SJSA1 (cell line): ENCODE data around the gene CXXC4. TPM values are rescaled to one million over a fixed set of nuclear protein-coding genes. Genes with fewer than 3 reads are reported as not detected.
A peak's percentile ranks its signal among the peaks of the same experiment; 100 is the strongest.

ENCODE experiments used
- DNase-seq, 2 experiments: peaks; one replicate each; pipeline ENCODE4 v3.0.0-alpha.2; 2015 to 2020; ENCODE audit warnings: low spot score in 2 of 2, low read depth in 1 of 2
- H3K27ac ChIP-seq: fragments of 250-450 bp; sonication (Bioruptor Pico); 2 replicates; pipeline ENCODE4 v1.5.1; 2020; ENCODE audit warnings: mild to moderate bottlenecking, moderate library complexity
- H3K27me3 ChIP-seq: fragments of 250-450 bp; sonication (Bioruptor Pico); replicated peaks from 2 replicates; pipeline ENCODE4 v1.5.1; 2020; ENCODE audit warnings: mild to moderate bottlenecking, moderate library complexity
- H3K36me3 ChIP-seq: fragments of 250-450 bp; sonication (Bioruptor Pico); 2 replicates; pipeline ENCODE4 v1.5.1; 2020; ENCODE audit warnings: mild to moderate bottlenecking
- H3K4me1 ChIP-seq: fragments of 250-450 bp; sonication (Bioruptor Pico); replicated peaks from 2 replicates; pipeline ENCODE4 v1.6.1; 2021; ENCODE audit warnings: mild to moderate bottlenecking
- H3K4me3 ChIP-seq: fragments of 250-450 bp; sonication (Bioruptor Pico); 2 replicates; pipeline ENCODE4 v1.5.1; 2020; ENCODE audit warnings: mild to moderate bottlenecking
- H3K9me3 ChIP-seq: fragments of 250-450 bp; sonication (Bioruptor Pico); replicated peaks from 2 replicates; pipeline ENCODE4 v1.5.1; 2020; ENCODE audit warnings: mild to moderate bottlenecking
- total RNA-seq: library from RNA; depleted of rRNA; stranded (reverse); fragments of >200 nt; shearing (Covaris generic); gene quantifications from 2 replicates; pipeline ENCODE4 v1.2.3, GENCODE V29; 2014; rRNA removed

Gene CXXC4
- total RNA-seq: 0.37 and 0.56 TPM in 2 replicates

DNA sequence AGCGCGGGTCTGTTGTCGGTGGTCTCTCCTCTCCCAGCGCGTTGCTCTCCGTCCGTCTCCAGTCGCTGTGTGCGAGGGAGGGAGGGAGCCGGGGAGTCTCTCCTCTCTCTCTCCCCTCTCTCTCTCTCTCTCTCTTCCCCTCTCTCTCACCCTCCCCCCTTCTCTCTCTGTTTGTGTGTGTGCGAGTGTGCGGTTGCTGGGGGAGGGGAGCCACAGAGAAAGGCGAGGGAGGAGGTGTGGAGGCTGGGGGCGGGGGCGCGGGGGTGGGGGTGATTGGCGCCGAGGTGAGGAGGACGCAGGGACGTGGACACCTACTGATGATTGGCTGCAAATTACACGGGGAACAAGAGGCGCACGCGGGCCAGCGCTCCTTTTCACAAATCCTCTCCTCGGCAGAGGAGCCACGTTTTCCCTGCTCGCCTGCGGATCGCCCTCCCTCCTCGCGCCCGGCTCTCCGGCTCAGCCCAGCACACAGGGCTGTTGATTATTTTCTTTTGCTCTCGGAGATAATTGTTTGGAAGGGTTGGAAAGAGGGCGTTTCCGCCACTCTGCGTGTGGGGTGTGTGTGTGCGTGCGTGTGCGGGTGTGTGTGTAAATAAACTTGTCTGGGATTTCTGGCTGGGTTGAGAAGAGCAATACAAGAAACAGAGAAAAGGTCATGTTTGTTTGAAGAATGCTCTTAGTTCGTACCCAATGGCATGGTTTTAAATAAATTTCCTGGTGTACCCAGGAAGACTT is at the start of gene CXXC4:
Gene CXXC4, minus strand, starts transcription at position 73 of the 738 bp plus-strand sequence. CDS start 3,092 bp downstream, outside the sequence.
- Histone ChIP-seq H3K27me3 (peaks cover 12% of the 10 kb centered on the region), H3K36me3 (no peaks in the 10 kb centered on the region), H3K4me3 (peak within 1 kb of the TSS; percentile 36), H3K27ac (no peak within 1 kb of the TSS), H3K4me1 (peaks cover 11% of the 10 kb centered on the region), H3K9me3 (no peaks in the 10 kb centered on the region)
- peak; percentile 59 to 78 for DNase-seq

DNA sequence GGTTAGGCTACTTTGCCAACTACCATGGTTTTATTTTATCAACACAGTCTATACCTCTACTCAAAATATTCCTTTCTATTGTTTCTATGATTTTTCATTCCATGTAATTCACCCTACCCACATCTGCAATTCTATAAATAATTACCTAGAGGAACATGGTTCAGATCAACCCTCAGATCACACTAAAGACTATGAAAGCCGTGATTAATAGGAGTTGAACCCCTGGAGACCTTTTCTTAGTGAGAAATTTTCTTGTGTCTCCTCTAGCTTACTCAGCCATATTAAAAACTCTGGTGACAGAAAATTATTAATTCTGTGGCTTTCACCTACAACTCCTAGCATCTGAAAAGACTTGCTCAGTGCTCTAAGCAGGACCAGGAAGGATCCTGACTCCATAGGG is 38.5 kb upstream of the CXXC4 start:
- DNase-seq: no peak
- Histone ChIP-seq H3K27me3 (no peaks in the 10 kb centered on the region), H3K27ac (no peak overlapping the region), H3K4me1 (no peaks in the 10 kb centered on the region), H3K4me3 (no peak overlapping the region), H3K36me3 (no peaks in the 10 kb centered on the region), H3K9me3 (no peaks in the 10 kb centered on the region)

DNA sequence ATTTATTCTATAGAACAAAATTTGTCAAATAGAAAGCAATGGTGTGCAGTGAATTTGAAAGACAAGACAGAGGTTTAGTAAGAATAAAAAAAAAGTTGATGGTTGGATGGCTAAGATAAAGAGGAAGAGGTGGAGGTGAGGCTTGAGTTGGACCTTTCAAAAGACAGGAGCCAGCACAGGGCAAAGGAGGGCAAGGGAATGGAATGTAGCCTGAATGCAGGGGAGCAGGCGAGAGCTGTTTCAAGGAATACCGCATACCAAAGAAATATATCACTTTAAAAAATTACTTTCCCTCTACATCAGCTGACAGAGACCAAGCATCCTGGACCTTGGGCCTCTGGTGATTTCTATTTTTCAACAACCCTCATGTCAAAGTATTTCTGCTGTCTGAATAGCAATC is 38.0 kb upstream of the CXXC4 start:
- Histone ChIP-seq H3K27ac (no peak overlapping the region), H3K36me3 (no peaks in the 10 kb centered on the region), H3K9me3 (no peaks in the 10 kb centered on the region), H3K27me3 (no peaks in the 10 kb centered on the region), H3K4me3 (no peak overlapping the region), H3K4me1 (no peaks in the 10 kb centered on the region)
- no peak for DNase-seq

DNA sequence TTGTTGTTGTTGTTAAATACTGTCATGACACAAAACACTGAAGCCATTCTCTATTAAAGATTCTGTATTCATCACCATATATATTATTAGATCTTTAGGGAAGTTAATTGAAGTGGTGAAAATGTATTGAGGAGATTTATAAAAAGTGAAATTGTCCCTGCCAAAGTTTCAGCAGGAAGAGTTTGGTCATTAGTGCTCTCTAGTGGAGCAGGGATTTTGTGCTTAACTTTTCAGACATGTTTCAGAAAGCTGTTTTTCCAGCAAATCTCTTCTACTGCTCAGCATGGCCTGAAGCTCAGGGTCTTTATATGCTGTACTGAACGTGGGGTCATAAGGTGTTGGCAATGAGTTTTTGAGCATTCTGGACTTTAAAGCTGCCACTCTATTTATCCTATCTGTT is 36.7 kb upstream of the CXXC4 start:
- no peak overlapping the region for H3K4me3 ChIP-seq
- no peaks in the 10 kb centered on the region for H3K9me3 ChIP-seq
- H3K36me3 ChIP-seq: no peaks in the 10 kb centered on the region
- no peak overlapping the region for H3K27ac ChIP-seq
- H3K4me1 ChIP-seq: no peaks in the 10 kb centered on the region
- DNase-seq: no peak
- H3K27me3 ChIP-seq: no peaks in the 10 kb centered on the region

DNA sequence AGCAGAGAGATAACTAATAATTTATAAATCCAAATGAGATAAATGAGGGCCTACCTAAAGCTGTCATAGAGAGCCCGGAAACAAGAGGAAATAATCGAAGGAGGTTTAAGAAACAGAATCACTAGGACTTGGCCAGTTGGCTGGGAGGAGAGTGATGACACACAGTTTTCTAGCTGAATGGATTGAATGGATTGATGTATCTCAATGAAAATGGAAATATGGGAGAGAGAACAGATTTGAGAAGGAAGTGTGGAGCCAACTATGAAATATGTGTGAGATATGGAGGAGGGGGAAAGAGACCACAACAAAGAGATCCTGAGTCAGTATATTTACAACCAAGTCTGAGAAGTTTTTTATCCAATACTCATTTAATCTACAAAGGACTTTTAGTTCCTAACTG is 35.7 kb upstream of the CXXC4 start:
- H3K27me3 ChIP-seq: no peaks in the 10 kb centered on the region

DNA sequence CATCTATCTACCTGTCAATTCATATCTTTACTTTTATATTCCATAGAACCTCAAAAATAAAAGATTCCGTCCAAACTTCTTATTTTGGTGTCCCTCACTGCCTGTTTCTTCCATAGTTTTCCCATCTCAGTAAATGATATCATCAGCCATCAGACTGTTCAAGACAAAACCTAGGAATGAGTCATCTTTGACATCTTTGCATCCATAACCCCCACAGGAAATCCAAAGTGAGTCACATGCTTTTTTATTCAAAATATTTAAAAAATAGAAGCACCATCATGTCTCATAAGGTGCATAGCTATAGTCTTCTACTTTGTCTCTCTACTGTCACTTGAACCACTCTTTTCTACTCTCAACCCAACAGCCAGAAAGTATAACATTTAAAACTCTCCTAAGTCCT is 29.9 kb upstream of the CXXC4 start:
- DNase-seq: peak in 1 of 2 experiments; percentile 21
- H3K4me3 ChIP-seq: no peak overlapping the region
- no peak overlapping the region for H3K27ac ChIP-seq
- H3K9me3 ChIP-seq: no peaks in the 10 kb centered on the region
- H3K4me1 ChIP-seq: peaks cover 9% of the 10 kb centered on the region
- H3K27me3 ChIP-seq: no peaks in the 10 kb centered on the region
- no peaks in the 10 kb centered on the region for H3K36me3 ChIP-seq

More for the DNA sequence above, 35.7 kb upstream of the CXXC4 start:
- H3K4me3 ChIP-seq: no peak overlapping the region
- H3K9me3 ChIP-seq: no peaks in the 10 kb centered on the region
- H3K27ac ChIP-seq: no peak overlapping the region
- no peaks in the 10 kb centered on the region for H3K36me3 ChIP-seq
- H3K4me1 ChIP-seq: no peaks in the 10 kb centered on the region
- DNase-seq: no peak

DNA sequence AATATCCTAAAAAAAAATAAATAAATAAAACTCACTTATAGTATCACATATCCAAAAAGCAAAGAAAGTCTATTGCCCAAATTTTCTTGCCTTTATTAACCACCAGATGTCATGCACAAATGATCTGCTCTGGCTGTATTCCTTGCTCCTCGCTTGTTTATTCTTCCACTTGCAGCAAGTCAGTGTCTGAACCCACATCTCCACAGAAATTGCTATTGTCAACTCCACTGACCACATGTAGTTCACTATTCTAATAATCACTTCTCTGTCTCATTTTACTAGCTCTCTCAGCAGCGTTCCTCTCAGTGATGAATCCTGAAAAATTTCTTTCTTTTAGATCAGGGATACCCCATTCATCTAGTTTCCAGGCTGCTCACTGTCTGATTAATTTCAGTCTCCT is 29.3 kb upstream of the CXXC4 start:
- no peak overlapping the region for H3K4me3 ChIP-seq
- DNase-seq: no peak
- no peaks in the 10 kb centered on the region for H3K36me3 ChIP-seq
- H3K4me1 ChIP-seq: peaks cover 9% of the 10 kb centered on the region
- H3K9me3 ChIP-seq: no peaks in the 10 kb centered on the region
- no peaks in the 10 kb centered on the region for H3K27me3 ChIP-seq
- no peak overlapping the region for H3K27ac ChIP-seq

DNA sequence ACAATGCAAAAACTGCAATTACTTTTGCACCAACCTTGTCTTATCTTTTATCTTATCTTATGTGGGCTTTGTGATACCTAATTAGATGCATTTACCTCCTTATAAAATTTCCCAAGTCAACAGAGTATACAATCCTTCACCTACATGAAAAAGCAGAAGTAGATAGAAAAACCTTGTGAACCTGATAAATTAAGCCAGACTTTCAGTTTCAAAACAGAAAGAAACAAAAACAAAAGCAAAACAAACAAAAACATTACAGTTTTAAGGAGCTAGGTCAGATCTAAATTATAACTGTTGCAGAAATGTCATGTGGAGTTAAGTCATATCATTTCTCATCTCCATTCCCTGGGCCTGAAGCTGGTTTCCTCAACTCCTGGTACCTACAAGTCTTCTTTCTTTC is 24.9 kb upstream of the CXXC4 start:
- Histone ChIP-seq H3K36me3 (no peaks in the 10 kb centered on the region), H3K9me3 (no peaks in the 10 kb centered on the region), H3K4me3 (no peak overlapping the region), H3K27ac (no peak overlapping the region), H3K4me1 (peaks cover 5% of the 10 kb centered on the region), H3K27me3 (no peaks in the 10 kb centered on the region)
- no peak for DNase-seq

DNA sequence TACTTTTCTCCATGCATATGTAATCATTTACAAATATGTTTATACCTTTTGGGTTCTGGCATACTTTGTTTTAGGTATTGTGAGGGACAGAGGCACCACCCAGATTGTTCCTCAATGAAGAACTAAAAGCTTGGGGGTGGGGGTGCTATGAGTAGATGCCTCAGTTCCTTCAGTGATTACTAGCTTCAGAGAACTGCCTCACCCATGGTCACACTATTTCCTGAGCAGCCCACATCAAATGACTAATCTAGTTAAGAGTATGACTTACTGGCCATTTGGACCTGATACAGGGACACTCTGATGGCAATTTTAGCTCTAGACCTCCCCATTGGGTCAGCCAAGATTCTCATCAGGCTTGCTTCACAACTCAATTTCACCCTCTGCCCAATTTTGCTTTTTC is 22.2 kb upstream of the CXXC4 start:
- H3K36me3 ChIP-seq: no peaks in the 10 kb centered on the region
- no peak overlapping the region for H3K27ac ChIP-seq
- no peaks in the 10 kb centered on the region for H3K27me3 ChIP-seq
- no peak overlapping the region for H3K4me3 ChIP-seq
- no peaks in the 10 kb centered on the region for H3K9me3 ChIP-seq
- H3K4me1 ChIP-seq: no peaks in the 10 kb centered on the region
- no peak for DNase-seq

DNA sequence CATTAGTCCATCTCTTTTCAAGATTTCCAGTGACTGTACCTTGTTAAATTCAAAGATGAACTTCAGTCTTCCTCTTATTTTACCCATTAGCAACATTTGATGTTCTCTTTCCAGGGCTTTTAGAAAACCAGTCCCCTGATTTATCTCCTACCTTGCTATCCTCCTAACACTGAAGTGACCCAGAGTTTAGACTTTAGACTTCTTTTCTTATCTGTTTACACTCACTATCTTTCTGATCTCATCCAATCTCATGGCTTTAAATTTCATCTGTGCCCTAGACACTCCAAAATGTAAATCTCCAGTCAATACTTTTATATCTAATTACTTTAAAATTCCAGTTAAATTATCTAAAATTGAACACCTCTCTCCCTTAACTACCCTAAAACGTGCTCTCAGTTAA is 13.5 kb upstream of the CXXC4 start:
- no peak for DNase-seq
- Histone ChIP-seq H3K4me3 (no peak overlapping the region), H3K27ac (no peak overlapping the region), H3K9me3 (no peaks in the 10 kb centered on the region), H3K36me3 (no peaks in the 10 kb centered on the region), H3K4me1 (no peaks in the 10 kb centered on the region), H3K27me3 (no peaks in the 10 kb centered on the region)

DNA sequence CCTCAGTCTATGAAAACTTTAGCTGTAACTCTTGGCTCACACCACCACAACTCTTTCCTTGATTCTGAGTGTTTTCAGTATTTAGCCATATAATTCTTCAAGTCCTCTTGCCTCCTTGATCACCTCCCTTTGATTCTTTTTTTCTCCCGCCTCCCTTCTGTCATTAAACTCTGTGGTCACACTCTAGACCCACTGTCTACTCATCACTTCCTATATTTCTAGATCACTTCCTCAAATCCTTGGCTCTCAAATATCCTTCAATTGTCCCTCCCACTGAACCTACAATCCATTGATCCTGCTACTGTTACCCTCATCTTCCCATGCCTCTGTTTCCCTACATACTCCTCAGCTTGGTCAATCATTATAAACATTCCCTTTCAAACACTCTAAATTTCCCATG is 12.4 kb upstream of the CXXC4 start:
- Histone ChIP-seq H3K27me3 (no peaks in the 10 kb centered on the region), H3K4me1 (no peaks in the 10 kb centered on the region), H3K36me3 (no peaks in the 10 kb centered on the region), H3K4me3 (no peak overlapping the region), H3K27ac (no peak overlapping the region), H3K9me3 (no peaks in the 10 kb centered on the region)
- DNase-seq: no peak

DNA sequence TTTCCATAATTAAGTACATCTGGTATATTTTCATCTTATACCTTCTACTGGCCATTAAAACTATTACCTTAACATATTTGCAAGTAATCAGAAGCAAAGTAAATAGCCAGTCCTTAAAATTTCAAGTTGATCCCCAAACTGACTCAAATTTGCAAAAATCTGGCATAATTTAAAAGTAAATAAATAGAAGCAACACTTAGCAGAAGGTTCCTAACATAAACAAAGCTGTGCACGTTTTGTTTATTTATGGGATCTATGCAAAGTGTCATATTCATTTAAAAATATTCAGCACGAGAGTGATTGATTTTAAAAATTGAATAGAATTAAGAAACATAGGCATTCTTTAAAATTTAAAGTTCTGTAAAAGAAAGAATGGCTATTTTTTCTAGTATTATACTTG is 9.8 kb upstream of the CXXC4 start:
- H3K4me1 ChIP-seq: no peaks in the 10 kb centered on the region
- no peak overlapping the region for H3K4me3 ChIP-seq
- H3K27me3 ChIP-seq: no peaks in the 10 kb centered on the region

DNA sequence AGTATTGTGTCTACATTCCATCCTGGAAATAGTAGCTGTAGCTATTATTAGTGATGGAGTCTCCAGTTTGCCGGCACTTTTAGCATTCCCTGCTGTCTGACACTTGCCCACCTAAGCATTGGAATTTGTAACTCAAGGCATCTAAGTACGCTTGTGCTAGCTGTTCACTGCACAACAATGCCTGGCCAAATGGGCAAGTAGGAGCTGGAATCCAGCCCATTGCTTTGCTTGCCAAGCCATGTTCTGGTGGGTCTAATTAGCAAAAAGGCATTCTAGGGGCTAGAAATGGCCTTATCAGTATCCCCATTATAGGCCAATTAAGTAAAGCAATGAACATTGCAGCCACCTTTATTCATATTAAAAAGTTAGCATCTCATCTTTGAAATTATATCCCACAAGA is 7.8 kb upstream of the CXXC4 start:
- no peak for DNase-seq
- H3K4me1 ChIP-seq: no peaks in the 10 kb centered on the region
- no peak overlapping the region for H3K4me3 ChIP-seq
- H3K36me3 ChIP-seq: no peaks in the 10 kb centered on the region
- no peak overlapping the region for H3K27ac ChIP-seq
- H3K27me3 ChIP-seq: no peaks in the 10 kb centered on the region
- H3K9me3 ChIP-seq: no peaks in the 10 kb centered on the region

More for the DNA sequence above, 9.8 kb upstream of the CXXC4 start:
- no peaks in the 10 kb centered on the region for H3K36me3 ChIP-seq
- no peak overlapping the region for H3K27ac ChIP-seq
- no peaks in the 10 kb centered on the region for H3K9me3 ChIP-seq
- DNase-seq: no peak

DNA sequence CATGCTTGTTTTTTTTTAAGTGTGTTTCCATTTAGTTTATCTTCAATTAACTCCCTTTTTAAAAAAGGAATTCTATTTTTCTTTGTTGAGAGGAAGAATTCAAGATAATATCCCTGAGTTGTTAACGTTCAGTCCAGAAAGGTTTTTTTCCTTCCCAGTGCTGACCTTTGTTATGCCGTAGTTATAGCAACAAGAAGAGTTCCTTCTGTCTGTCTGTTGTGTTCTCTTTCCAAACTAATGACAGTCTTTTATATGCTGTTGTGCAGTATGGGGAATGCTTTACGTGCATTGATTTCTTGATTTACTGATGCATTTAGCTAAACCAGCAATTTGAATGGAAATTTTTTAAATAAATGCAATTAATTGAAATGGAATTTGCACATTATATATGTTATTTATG is 6.6 kb upstream of the CXXC4 start:
- no peak for DNase-seq
- no peak overlapping the region for H3K27ac ChIP-seq
- no peak overlapping the region for H3K4me3 ChIP-seq
- H3K36me3 ChIP-seq: no peaks in the 10 kb centered on the region
- no peaks in the 10 kb centered on the region for H3K4me1 ChIP-seq
- no peaks in the 10 kb centered on the region for H3K9me3 ChIP-seq
- no peaks in the 10 kb centered on the region; the same call in 1 of the 2 replicates for H3K27me3 ChIP-seq

DNA sequence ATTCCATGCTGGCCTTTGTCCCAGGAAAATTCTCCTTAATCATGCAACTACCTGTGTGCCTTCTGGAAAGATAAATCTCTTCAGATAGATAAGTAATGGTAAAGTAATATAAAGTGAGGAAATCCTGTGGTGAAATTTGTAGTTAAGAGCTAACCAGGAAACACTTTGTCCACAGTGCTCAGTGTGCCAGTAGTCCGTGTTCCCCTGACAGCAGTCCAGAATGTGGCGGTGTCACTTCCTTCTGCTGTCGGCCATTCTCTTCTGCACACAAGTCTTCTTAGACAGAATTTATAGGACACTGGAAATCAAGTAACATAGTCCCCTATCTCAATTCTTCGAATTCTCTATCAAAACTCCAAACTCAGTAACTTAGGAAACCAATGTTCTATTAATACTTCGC is 5.7 kb upstream of the CXXC4 start:
- no peaks in the 10 kb centered on the region for H3K9me3 ChIP-seq
- DNase-seq: no peak

More for the DNA sequence above, 5.7 kb upstream of the CXXC4 start:
- Histone ChIP-seq H3K27ac (no peak overlapping the region), H3K4me3 (no peak overlapping the region), H3K36me3 (no peaks in the 10 kb centered on the region), H3K27me3 (no peaks in the 10 kb centered on the region; the same call in 1 of the 2 replicates), H3K4me1 (peaks cover 2% of the 10 kb centered on the region; the same call in 1 of the 2 replicates)
